Liver (tissue), 9 donors: ENCODE results near the gene AJM1. TPM values are rescaled to one million over a fixed set of nuclear protein-coding genes. Genes with fewer than 3 reads are reported as not detected.

Source experiments
- DNase-seq: peaks from one replicate; pipeline ENCODE4 v3.0.0-alpha.2; 2017; ENCODE audit warnings: low spot score
- H3K27ac ChIP-seq, 2 donors: one replicate each; pipeline ENCODE4 v1.7.0; 2013; ENCODE audit warnings: inconsistent platforms in 2 of 2, low read length in 2 of 2, control low read depth in 1 of 2, low read depth in 1 of 2, mild to moderate bottlenecking in 1 of 2
- H3K27me3 ChIP-seq, 4 donors: one replicate each; pipeline versions ENCODE4 v1.6.1 to v1.7.0; 2013; ENCODE audit warnings: low read length in 3 of 4, inconsistent platforms in 1 of 4, mild to moderate bottlenecking in 1 of 4, moderate library complexity in 1 of 4; ENCODE audit not compliant: control insufficient read depth in 4 of 4, insufficient read depth in 4 of 4
- H3K36me3 ChIP-seq, 4 donors: one replicate each; pipeline versions ENCODE4 v1.6.1 to v1.7.0; 2013; ENCODE audit warnings: low read length in 3 of 4, mild to moderate bottlenecking in 3 of 4, low read depth in 1 of 4, moderate library complexity in 1 of 4; ENCODE audit not compliant: control insufficient read depth in 4 of 4, insufficient read depth in 3 of 4
- H3K4me1 ChIP-seq, 4 donors: one replicate each; pipeline versions ENCODE4 v1.6.1 to v1.7.0; 2013; ENCODE audit warnings: low read length in 3 of 4, mild to moderate bottlenecking in 3 of 4, moderate library complexity in 1 of 4; ENCODE audit not compliant: control insufficient read depth in 4 of 4, insufficient read depth in 4 of 4
- H3K4me3 ChIP-seq, 3 donors: one replicate each; pipeline versions ENCODE4 v1.6.1 to v1.7.0; 2013; ENCODE audit warnings: low read length in 3 of 3, control low read depth in 1 of 3, low read depth in 1 of 3, mild to moderate bottlenecking in 1 of 3
- H3K9ac ChIP-seq, 2 donors: one replicate each; pipeline ENCODE4 v1.7.0; 2013; ENCODE audit warnings: low read length in 2 of 2, mild to moderate bottlenecking in 2 of 2, moderate library complexity in 2 of 2, control low read depth in 1 of 2, low read depth in 1 of 2
- H3K9me3 ChIP-seq, 4 donors: one replicate each; pipeline versions ENCODE4 v1.6.1 to v1.7.0; 2013; ENCODE audit warnings: low read length in 3 of 4; ENCODE audit not compliant: control insufficient read depth in 4 of 4
- ATF3 ChIP-seq: IDR thresholded peaks from 2 replicates; pipeline ENCODE4 v1.6.1; 2016; ENCODE audit warnings: antibody characterized with exemption
- CTCF ChIP-seq: fragments of 150-350 bp; IDR thresholded peaks from 2 replicates; pipeline ENCODE4 v1.5.1; 2017; ENCODE audit warnings: improper control_type of control experiment, low read depth, low read length; ENCODE audit not compliant: missing input control
- EGR1 ChIP-seq, 2 donors: IDR thresholded peaks; 2 replicates each; pipeline ENCODE4 v1.6.1; 2016 to 2018; ENCODE audit warnings: antibody characterized with exemption in 2 of 2, low read depth in 2 of 2
- FOXA1 ChIP-seq: IDR thresholded peaks from 2 replicates; pipeline ENCODE4 v1.6.1; 2016; ENCODE audit warnings: antibody characterized with exemption
- FOXA2 ChIP-seq: IDR thresholded peaks from 2 replicates; pipeline ENCODE4 v1.6.1; 2016; ENCODE audit warnings: antibody characterized with exemption
- GABPA ChIP-seq, 2 donors: IDR thresholded peaks in 1 of 2; conservative IDR thresholded peaks in 1 of 2; 2 replicates each; pipeline ENCODE4 v1.6.1; 2016; ENCODE audit warnings: antibody characterized with exemption in 2 of 2, mild to moderate bottlenecking in 1 of 2, moderate library complexity in 1 of 2
- HNF4A ChIP-seq, 2 donors: conservative IDR thresholded peaks; 2 replicates each; pipeline ENCODE4 v1.6.1; 2016; ENCODE audit warnings: antibody characterized with exemption in 2 of 2, mild to moderate bottlenecking in 2 of 2
- HNF4G ChIP-seq: IDR thresholded peaks from 2 replicates; pipeline ENCODE4 v1.6.1; 2016; ENCODE audit warnings: antibody characterized with exemption
- JUND ChIP-seq, 2 donors: IDR thresholded peaks; 2 replicates each; pipeline ENCODE4 v1.6.1; 2016; ENCODE audit warnings: antibody characterized with exemption in 2 of 2
- MAX ChIP-seq: IDR thresholded peaks from 2 replicates; pipeline ENCODE4 v1.6.1; 2016; ENCODE audit warnings: antibody characterized with exemption
- NR2F2 ChIP-seq: IDR thresholded peaks from 2 replicates; pipeline ENCODE4 v1.6.1; 2016; ENCODE audit warnings: antibody characterized with exemption
- RAD21 ChIP-seq, 2 donors: IDR thresholded peaks; 2 replicates each; pipeline ENCODE4 v1.6.1; 2016; ENCODE audit warnings: antibody characterized with exemption in 2 of 2, mild to moderate bottlenecking in 2 of 2
- REST ChIP-seq: IDR thresholded peaks from 2 replicates; pipeline ENCODE4 v1.6.1; 2016; ENCODE audit warnings: antibody characterized with exemption, mild to moderate bottlenecking
- RXRA ChIP-seq, 2 donors: IDR thresholded peaks; 2 replicates each; pipeline ENCODE4 v1.6.1; 2017 to 2018; ENCODE audit warnings: antibody characterized with exemption in 2 of 2, mild to moderate bottlenecking in 1 of 2
- SP1 ChIP-seq: IDR thresholded peaks from 2 replicates; pipeline ENCODE4 v1.6.1; 2018; ENCODE audit warnings: antibody characterized with exemption, mild to moderate bottlenecking
- TAF1 ChIP-seq: conservative IDR thresholded peaks from 2 replicates; pipeline ENCODE4 v1.6.1; 2016; ENCODE audit warnings: antibody characterized with exemption, mild to moderate bottlenecking
- YY1 ChIP-seq: IDR thresholded peaks from 2 replicates; pipeline ENCODE4 v1.6.1; 2016; ENCODE audit warnings: antibody characterized with exemption, mild to moderate bottlenecking
- WGBS: extraction: QIAGEN DNeasy Blood & Tissue Kit; methylation state at CpG from one replicate; pipeline ENCODE4 v1.1.7; 2013; 5-methylcytosine and 5-hydroxymethylcytosine counted together
- polyA plus RNA-seq, 2 donors: library from polyadenylated mRNA; stranded (reverse) in 1 of 2; unstranded in 1 of 2; fragments of 200-250 nt in 1 of 2; fragments of >200 nt in 1 of 2; fragmentation: Nextera tagmentation in 1 of 2; extraction: Ambion mirVana in 1 of 2; gene quantifications; one replicate each; pipeline versions ENCODE4 v1.2.1 to v1.2.3, GENCODE V29; 2013 to 2015
- total RNA-seq, 2 donors: library from RNA; depleted of rRNA; stranded (reverse); fragments of >200 nt; gene quantifications; one replicate each; pipeline ENCODE4 v1.2.3, GENCODE V29; 2014
- donor health status: healthy.
- donor health status: healthy.
- donor health status: healthy.
- donor health status: healthy.
- donor health status: healthy.

Gene AJM1
- total and polyA plus RNA-seq, 4 donors = 0.56 to 2.3 (median 0.82) TPM

GRCh38 chr9:136867480-136867879 is 25.2 kb downstream of the AJM1 start (continued):
- TF ChIP-seq ATF3 (no peak), JUND (IDR thresholded peaks at IDR 0.05) (no peak), MAX (no peak)

- no peak for DNase-seq
- Histone ChIP-seq H3K9me3 (no peaks in the 10 kb centered on the region), H3K27ac (no peak overlapping the region), H3K4me1 (peaks cover 7 to 28% (median 26%) of the 10 kb centered on the region in 4 donors), H3K27me3 (no peaks in the 10 kb centered on the region), H3K4me3 (no peak overlapping the region), H3K36me3 (peaks cover 0 to 8% (median 1%) of the 10 kb centered on the region in 4 donors), H3K9ac (no peak overlapping the region)
- TF ChIP-seq RXRA (IDR thresholded peaks at IDR 0.05) = no peak
- no peak for TF ChIP-seq ATF3
- TF ChIP-seq SP1 = no peak
- TF ChIP-seq REST = no peak
- no peak for TF ChIP-seq HNF4G
- no peak for TF ChIP-seq MAX
- TF ChIP-seq CTCF = no peak
- TF ChIP-seq HNF4A (conservative IDR thresholded peaks at IDR 0.05) = no peak
- no peak for TF ChIP-seq RAD21 (IDR thresholded peaks at IDR 0.05)
- TF ChIP-seq TAF1 = no peak
- no peak for TF ChIP-seq GABPA (IDR thresholded peaks at IDR 0.05 in 1 of 2, conservative IDR thresholded peaks at IDR 0.05 in 1 of 2)
- TF ChIP-seq NR2F2 = no peak
- no peak for TF ChIP-seq JUND (IDR thresholded peaks at IDR 0.05)
- TF ChIP-seq FOXA2 = no peak
- TF ChIP-seq EGR1 (IDR thresholded peaks at IDR 0.05; ENCODE audit: low read depth in 2 of 2) = no peak
- no peak for TF ChIP-seq YY1
- 96% methylated on average over 18 of the region's 18 CpGs for WGBS
Measured at GRCh38 chr9:136867917-136868316, 25.6 kb downstream of the AJM1 start.

GRCh38 chr9:136868644-136869043 is 26.4 kb downstream of the AJM1 start:
- Histone ChIP-seq H3K9me3 (no peaks in the 10 kb centered on the region), H3K36me3 (peaks cover 0 to under 1% (median 0%) of the 10 kb centered on the region in 4 donors), H3K27ac (no peak overlapping the region), H3K9ac (no peak overlapping the region), H3K4me1 (peaks cover 5 to 21% (median 19%) of the 10 kb centered on the region in 4 donors), H3K4me3 (no peak overlapping the region), H3K27me3 (no peaks in the 10 kb centered on the region)
- no peak for DNase-seq
- WGBS = 93% methylated on average over 11 of the region's 11 CpGs
- TF ChIP-seq YY1 (no peak), EGR1 (IDR thresholded peaks at IDR 0.05; ENCODE audit: low read depth in 2 of 2) (no peak), HNF4G (no peak), RAD21 (IDR thresholded peaks at IDR 0.05) (no peak), RXRA (IDR thresholded peaks at IDR 0.05) (no peak), MAX (no peak), TAF1 (no peak), HNF4A (conservative IDR thresholded peaks at IDR 0.05) (no peak), SP1 (no peak), FOXA2 (no peak), FOXA1 (no peak), CTCF (no peak), ATF3 (no peak)
